Left ventricle myocardium inferior (tissue), 1 donor: ENCODE measurements around the gene NHSL1. TPM values are rescaled to one million over a fixed set of nuclear protein-coding genes. Genes with fewer than 3 reads are reported as not detected.

Experiments
- DNase-seq: peaks from one replicate; pipeline ENCODE4 v3.0.0-alpha.2; 2020
- H3K27ac ChIP-seq: fragments of 200-600 bp; replicated peaks from 2 replicates; pipeline ENCODE4 v1.8.0; 2021
- H3K27me3 ChIP-seq: fragments of 200-600 bp; 2 replicates; pipeline ENCODE4 v1.8.0; 2021; ENCODE audit warnings: low read depth
- H3K36me3 ChIP-seq: fragments of 200-600 bp; 2 replicates; pipeline ENCODE4 v1.8.0; 2021
- H3K4me1 ChIP-seq: fragments of 200-600 bp; 2 replicates; pipeline ENCODE4 v1.8.0; 2021
- H3K4me3 ChIP-seq: fragments of 200-600 bp; 2 replicates; pipeline ENCODE4 v1.8.0; 2021; ENCODE audit warnings: mild to moderate bottlenecking, moderate library complexity
- H3K9me3 ChIP-seq: fragments of 200-600 bp; replicated peaks from 2 replicates; pipeline ENCODE4 v1.8.0; 2021
- CTCF ChIP-seq: fragments of 200-600 bp; IDR thresholded peaks from 2 replicates; pipeline ENCODE4 v1.8.0; 2021; ENCODE audit warnings: antibody characterized with exemption, mild to moderate bottlenecking, borderline replicate concordance
- intact Hi-C: fragments of 100-400 bp; cut with micrococcal nuclease; formaldehyde crosslinking; loops from one replicate; pipeline ENCODE4 v1.11.0; 2022
- total RNA-seq: library from RNA; stranded (reverse); fragmentation: NEBNext Ultra II Directional; extraction: Animal tissue kit (Norgen Biotek cat#: 25700); gene quantifications from one replicate; pipeline ENCODE4 v1.2.1, GENCODE V29; 2021
- donor health status: DM: no; HTN: yes; CAD: no; lungs with severe emphysema.

The NHSL1 gene
- total RNA-seq, 1 donor from 2014 or later = 44.7 TPM

DNA sequence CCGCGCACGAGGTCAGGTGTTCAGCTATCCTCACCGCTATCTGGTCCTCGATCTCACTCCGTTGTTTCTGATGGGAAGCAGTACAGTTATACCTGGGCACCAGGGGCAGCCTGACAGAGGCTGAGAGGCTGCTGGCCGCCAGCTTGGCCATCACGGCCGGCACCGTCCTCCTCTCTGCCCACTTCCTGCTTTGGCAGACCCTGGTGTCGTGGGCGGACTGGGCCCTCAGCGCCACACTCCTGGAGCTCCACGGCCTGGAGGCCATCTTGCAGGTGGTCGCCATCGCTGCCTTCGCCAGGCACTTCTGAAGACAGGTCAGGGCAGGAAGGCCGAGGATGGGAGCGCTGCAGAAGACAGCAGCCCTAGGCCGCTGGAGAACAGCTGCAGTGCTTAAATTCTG, 35.2 kb downstream of the NHSL1 start:
- DNase-seq = no peak
- Histone ChIP-seq H3K4me3 (no peak overlapping the region), H3K36me3 (peaks cover 37% of the 10 kb centered on the region), H3K27ac (no peak overlapping the region), H3K27me3 (no peaks in the 10 kb centered on the region), H3K4me1 (no peaks in the 10 kb centered on the region), H3K9me3 (no peaks in the 10 kb centered on the region)
- no peak for TF ChIP-seq CTCF
- intact Hi-C loops = no loop called here

- Histone ChIP-seq H3K9me3 (no peaks in the 10 kb centered on the region), H3K27me3 (no peaks in the 10 kb centered on the region), H3K4me3 (no peak overlapping the region), H3K36me3 (peaks cover 24% of the 10 kb centered on the region), H3K27ac (no peak overlapping the region), H3K4me1 (no peaks in the 10 kb centered on the region)
- no peak for DNase-seq
- intact Hi-C loops = no loop called here
- no peak for TF ChIP-seq CTCF
Measured at GRCh38 chr6:138461647-138462046, 37.6 kb downstream of the NHSL1 start.

DNA sequence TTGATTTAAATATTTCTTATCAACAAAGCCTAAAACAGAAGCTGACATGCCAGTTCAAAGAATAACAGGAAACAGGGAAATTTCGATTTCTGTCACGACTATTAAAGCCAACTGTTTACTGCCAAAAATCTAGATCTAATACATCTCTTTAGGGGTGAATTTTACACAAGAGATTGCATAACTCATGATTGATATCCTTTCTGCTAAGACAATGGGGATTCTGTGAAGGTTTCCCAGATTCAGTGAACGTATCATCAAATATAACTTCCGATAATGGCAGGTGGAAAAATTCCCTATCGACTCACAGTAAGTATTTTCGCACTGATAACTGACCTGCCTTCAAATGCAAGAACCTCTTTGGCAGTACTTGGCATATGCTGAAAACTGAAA, 42.9 kb downstream of the NHSL1 start:
- no peak for DNase-seq
- intact Hi-C loops = no loop called here
- no peak overlapping the region for H3K27ac ChIP-seq

GRCh38 chr6:138455746-138456400, 43.4 kb downstream of the NHSL1 start:
- no peaks in the 10 kb centered on the region for H3K36me3 ChIP-seq
- H3K9me3 ChIP-seq = no peaks in the 10 kb centered on the region
- no peaks in the 10 kb centered on the region for H3K27me3 ChIP-seq
- no peak overlapping the region for H3K4me3 ChIP-seq
- DNase-seq = no peak
- no peak for TF ChIP-seq CTCF
- H3K4me1 ChIP-seq = peaks cover 21% of the 10 kb centered on the region
- intact Hi-C loops = no loop called here
- no peak overlapping the region for H3K27ac ChIP-seq

More for the DNA sequence above, 42.9 kb downstream of the NHSL1 start:
- no peaks in the 10 kb centered on the region for H3K27me3 ChIP-seq
- no peak overlapping the region for H3K4me3 ChIP-seq
- no peaks in the 10 kb centered on the region for H3K9me3 ChIP-seq
- H3K36me3 ChIP-seq = no peaks in the 10 kb centered on the region
- no peak for TF ChIP-seq CTCF
- peaks cover 19% of the 10 kb centered on the region for H3K4me1 ChIP-seq

DNA sequence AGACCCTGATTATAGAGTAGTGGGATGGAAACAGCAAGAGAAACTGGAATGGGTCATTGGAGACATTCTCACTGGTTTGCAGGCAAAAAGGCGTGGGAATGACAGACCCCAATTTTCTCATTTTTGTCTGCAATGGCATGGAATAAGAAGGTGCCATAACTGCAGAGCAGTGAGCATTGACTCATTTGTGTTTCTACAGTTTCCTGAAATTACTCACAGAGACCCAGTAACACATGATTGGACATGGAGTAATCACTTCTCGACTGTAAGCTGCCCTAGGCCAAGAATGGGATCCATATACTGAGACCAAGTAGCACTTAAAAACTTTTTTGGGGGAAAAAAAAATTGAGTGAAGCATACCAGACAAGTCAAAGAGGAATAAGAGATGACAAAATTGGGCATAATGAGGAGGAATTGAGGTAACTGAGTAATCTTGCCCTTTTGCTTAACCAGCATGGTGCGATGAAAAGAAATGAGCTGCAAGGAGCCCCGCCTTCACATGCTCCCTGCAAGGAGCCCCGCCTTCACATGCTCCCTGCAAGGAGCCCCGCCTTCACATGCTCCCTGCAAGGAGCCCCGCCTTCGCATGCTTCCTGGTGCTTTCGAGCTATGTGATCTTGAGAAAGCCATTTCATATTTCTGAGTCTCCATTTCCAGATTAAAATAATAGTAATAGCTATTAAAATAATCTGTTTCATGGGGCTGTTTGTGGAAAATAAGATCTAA, 44.1 kb downstream of the NHSL1 start:
- H3K27ac ChIP-seq = no peak overlapping the region
- no peaks in the 10 kb centered on the region for H3K9me3 ChIP-seq
- DNase-seq = no peak
- H3K4me1 ChIP-seq = peaks cover 28% of the 10 kb centered on the region
- H3K27me3 ChIP-seq = no peaks in the 10 kb centered on the region
- no peak overlapping the region for H3K4me3 ChIP-seq
- TF ChIP-seq CTCF = no peak
- intact Hi-C loops = no loop called here
- no peaks in the 10 kb centered on the region for H3K36me3 ChIP-seq
